ENCODE data around the gene EEF1AKMT4. TPM values are rescaled to one million over a fixed set of nuclear protein-coding genes. Genes with fewer than 3 reads are reported as not detected.

EEF1AKMT4 gene
- total RNA-seq, 1 experiment from 2014 or later, result 8.1 TPM

- Mint-ChIP-seq H3K36me3 (ENCODE audit: insufficient read depth in 1 of 3, low read depth in 3 of 3) (no peaks in the 10 kb centered on the region; a peak in 1 of 7 replicates), H3K27me3 (ENCODE audit: low read depth) (peaks cover 11% of the 10 kb centered on the region), H3K4me1 (no peaks in the 10 kb centered on the region), H3K27ac (no peak overlapping the region), H3K9me3 (no peaks in the 10 kb centered on the region), H3K4me3 (no peak overlapping the region; a peak in 1 of 5 replicates)
- H3K79me1 ChIP-seq (ENCODE audit: insufficient read depth, low read depth, low read length, poor library complexity, severe bottlenecking), result no peaks in the 10 kb centered on the region
- H2BK5ac ChIP-seq (ENCODE audit: insufficient read length, low read length), result no peak overlapping the region
- DNase-seq, result no peak
- H3K4me2 ChIP-seq (ENCODE audit: insufficient read depth, insufficient read length, low read length), result no peak overlapping the region
- H3K56ac ChIP-seq (ENCODE audit: insufficient read length, low read depth, low read length), result no peak overlapping the region
- no peak overlapping the region for H3K23ac ChIP-seq (ENCODE audit: insufficient read length, low read depth, low read length)
- H2BK15ac ChIP-seq (ENCODE audit: low read depth, low read length), result no peak overlapping the region
- H3K4ac ChIP-seq (ENCODE audit: low read depth, low read length), result no peak overlapping the region
- no peak overlapping the region for H2AFZ ChIP-seq (ENCODE audit: low read length)
- H2AK5ac ChIP-seq (ENCODE audit: insufficient read length, low read length), result no peak overlapping the region
- no CpG with 5 or more reads among the region's 22 CpGs for WGBS (ENCODE audit: extremely low coverage, insufficient read length, low lambda C conversion rate)
- H3K27ac ChIP-seq (ENCODE audit: insufficient read length, low read depth, low read length), result no peak overlapping the region
- no peak overlapping the region for H4K91ac ChIP-seq (ENCODE audit: insufficient read length, low read depth, low read length)
- no peak overlapping the region for H3K9ac ChIP-seq (ENCODE audit: extremely low read depth, insufficient read length, low read length)
- H4K8ac ChIP-seq (replicated peaks; ENCODE audit: insufficient read length, low read depth, low read length), result no peak overlapping the region
- no peaks in the 10 kb centered on the region for H4K20me1 ChIP-seq (ENCODE audit: control insufficient read depth, insufficient read depth, insufficient read length)
- no peak overlapping the region for H3K14ac ChIP-seq (ENCODE audit: insufficient read depth, low read length)
- H3K4me1 ChIP-seq (ENCODE audit: insufficient read depth, low read length), result no peaks in the 10 kb centered on the region
- no peak overlapping the region for H2BK12ac ChIP-seq (ENCODE audit: insufficient read length, low read depth, low read length)
- H2BK120ac ChIP-seq (ENCODE audit: low read depth, low read length, poor library complexity, severe bottlenecking), result no peak overlapping the region
- H2BK20ac ChIP-seq (ENCODE audit: low read depth, low read length, poor library complexity, severe bottlenecking), result no peak overlapping the region
- no peak overlapping the region for H3T11ph ChIP-seq (ENCODE audit: low read length)
- no peak for TF ChIP-seq CTCF (conservative IDR thresholded peaks at IDR 0.05)
- no peaks in the 10 kb centered on the region for H3K27me3 ChIP-seq (ENCODE audit: insufficient read depth, low read length)
- H3K79me2 ChIP-seq (ENCODE audit: insufficient read depth, low read length), result no peaks in the 10 kb centered on the region
- H3K23me2 ChIP-seq (ENCODE audit: insufficient read length, low read depth, low read length, poor library complexity, severe bottlenecking), result no peaks in the 10 kb centered on the region
- no peak overlapping the region for H3K18ac ChIP-seq (ENCODE audit: insufficient read length, low read depth, low read length)
- no peaks in the 10 kb centered on the region for H3K9me3 ChIP-seq (ENCODE audit: control insufficient read depth, low read depth, low read length)
- no peak overlapping the region for H4K5ac ChIP-seq (ENCODE audit: insufficient read length, low read depth, low read length)
These were observed 41.7 kb downstream of the EEF1AKMT4 start for GRCh38 chr3:184291044-184291737.
